ENCODE data around the gene ZNF536. TPM values are rescaled to one million over a fixed set of nuclear protein-coding genes. Genes with fewer than 3 reads are reported as not detected.

Gene ZNF536
- polyA plus RNA-seq, 1 of the 3 experiments (the other 2 are of a cell fraction), result 0.41 TPM

GRCh38 chr19:30355586-30355985, 16.6 kb upstream of the ZNF536 start:
- Histone ChIP-seq H3K36me3 (replicated peaks in 1 of 2; ENCODE audit: control insufficient read depth in 1 of 2, insufficient read depth in 2 of 2, low read length in 1 of 2) (no peaks in the 10 kb centered on the region), H3K9me3 (no peaks in the 10 kb centered on the region), H3F3A (replicated peaks; ENCODE audit: insufficient read depth) (no peaks in the 10 kb centered on the region), H3K27ac (ENCODE audit: low read depth in 2 of 2, low read length in 1 of 2) (no peak overlapping the region), H3K27me3 (ENCODE audit: insufficient read depth) (no peaks in the 10 kb centered on the region), H2AFZ (ENCODE audit: low read depth) (no peak overlapping the region), H3K4me2 (no peak overlapping the region), H3K4me3 (ENCODE audit: low read depth in 2 of 2, low read length in 1 of 2) (no peak overlapping the region), H3K4me1 (ENCODE audit: control insufficient read depth in 1 of 2, insufficient read depth in 2 of 2, low read depth in 1 of 2, low read length in 1 of 2) (peaks cover 0 to 23% of the 10 kb centered on the region in 2 experiments; a peak in 2 of 4 replicates), H3K79me2 (ENCODE audit: insufficient read depth) (no peaks in the 10 kb centered on the region), H4K20me1 (ENCODE audit: insufficient read depth) (no peaks in the 10 kb centered on the region), H3K9ac (no peak overlapping the region), H3K9me2 (no peaks in the 10 kb centered on the region)
- no peak for DNase-seq
- TF ChIP-seq SMC3 (IDR thresholded peaks at IDR 0.05; ENCODE audit: low read depth, low read length), result no peak
- WGBS (ENCODE audit: low lambda C conversion rate), result 36% methylated on average over 5 of the region's 5 CpGs
- ChIA-PET POLR2A (no interaction called here), CTCF (no interaction called here)

- no peak for TF ChIP-seq GABPA (IDR thresholded peaks at IDR 0.05; ENCODE audit: low read depth)
- no peak for TF ChIP-seq USF1 (IDR thresholded peaks at IDR 0.05; ENCODE audit: borderline replicate concordance, low read depth)
- TF ChIP-seq MAX (IDR thresholded peaks at IDR 0.05; ENCODE audit: low read depth), result no peak
- no peak for TF ChIP-seq NRF1 (IDR thresholded peaks at IDR 0.05; ENCODE audit: low read depth, low read length)
- no peak for TF ChIP-seq YY1 (IDR thresholded peaks at IDR 0.05; ENCODE audit: low read depth)
- no peak for TF ChIP-seq CHD2 (IDR thresholded peaks at IDR 0.05; ENCODE audit: low read length, partially characterized antibody)
- no peak for TF ChIP-seq CTCF (IDR thresholded peaks at IDR 0.05)
- no peak for TF ChIP-seq POLR2AphosphoS5 (IDR thresholded peaks at IDR 0.05; ENCODE audit: low read depth, low read length)
- TF ChIP-seq EP300 (IDR thresholded peaks at IDR 0.05; ENCODE audit: borderline replicate concordance in 1 of 2, low read depth in 1 of 2, low read length in 1 of 2), result no peak
- no peak for DNase-seq
- no peaks in the 10 kb centered on the region for H3K27me3 ChIP-seq (ENCODE audit: insufficient read depth)
- ChIA-PET POLR2A (no interaction called here), CTCF (interaction anchor here (0.6 kb wide), 1 partner anchor 313 kb away, joined by 3 read pairs; no protein-coding TSS in a partner anchor)
- peaks cover 0 to 26% of the 10 kb centered on the region in 2 experiments; a peak in 2 of 4 replicates for H3K4me1 ChIP-seq (ENCODE audit: control insufficient read depth in 1 of 2, insufficient read depth in 2 of 2, low read depth in 1 of 2, low read length in 1 of 2)
- no peak overlapping the region for H3K9ac ChIP-seq
- H3K27ac ChIP-seq (ENCODE audit: low read depth in 2 of 2, low read length in 1 of 2), result no peak overlapping the region
- 30% methylated on average over 11 of the region's 11 CpGs for WGBS (ENCODE audit: low lambda C conversion rate)
- H3K4me2 ChIP-seq, result no peak overlapping the region
- H2AFZ ChIP-seq (ENCODE audit: low read depth), result no peak overlapping the region
- no peaks in the 10 kb centered on the region for H3K79me2 ChIP-seq (ENCODE audit: insufficient read depth)
- no peaks in the 10 kb centered on the region for H3F3A ChIP-seq (replicated peaks; ENCODE audit: insufficient read depth)
- no peaks in the 10 kb centered on the region for H3K9me3 ChIP-seq
- H3K9me2 ChIP-seq, result no peaks in the 10 kb centered on the region
- no peaks in the 10 kb centered on the region for H3K36me3 ChIP-seq (replicated peaks in 1 of 2; ENCODE audit: control insufficient read depth in 1 of 2, insufficient read depth in 2 of 2, low read length in 1 of 2)
- no peaks in the 10 kb centered on the region for H4K20me1 ChIP-seq (ENCODE audit: insufficient read depth)
- no peak overlapping the region for H3K4me3 ChIP-seq (ENCODE audit: low read depth in 2 of 2, low read length in 1 of 2)
These were observed 15.1 kb upstream of the ZNF536 start for GRCh38 chr19:30356951-30357579.
